Astrocyte of the spinal cord (primary cell): ENCODE data around the gene TENM3.
A peak's percentile ranks its signal among the peaks of the same experiment; 100 is the strongest.

Experiments
- DNase-seq: peaks from one replicate; pipeline ENCODE4 v3.0.0; 2011; ENCODE audit warnings: low read depth, low spot score
- H3K4me3 ChIP-seq: 2 replicates; pipeline ENCODE4 v1.5.1; 2011; ENCODE audit warnings: low read depth, mild to moderate bottlenecking, low read length, moderate library complexity
- in situ Hi-C: cut with HindIII; loops from 2 replicates; pipeline ENCODE4 v1.10.0; 2017; ENCODE audit warnings: low sequenced_read_pairs
- TF ChIP-seq, protein P1 (sequence below): IDR thresholded peaks from 2 replicates; pipeline ENCODE4 v1.5.1; 2012; ENCODE audit warnings: low read depth, mild to moderate bottlenecking, low read length, inconsistent platforms

TENM3 gene

DNA sequence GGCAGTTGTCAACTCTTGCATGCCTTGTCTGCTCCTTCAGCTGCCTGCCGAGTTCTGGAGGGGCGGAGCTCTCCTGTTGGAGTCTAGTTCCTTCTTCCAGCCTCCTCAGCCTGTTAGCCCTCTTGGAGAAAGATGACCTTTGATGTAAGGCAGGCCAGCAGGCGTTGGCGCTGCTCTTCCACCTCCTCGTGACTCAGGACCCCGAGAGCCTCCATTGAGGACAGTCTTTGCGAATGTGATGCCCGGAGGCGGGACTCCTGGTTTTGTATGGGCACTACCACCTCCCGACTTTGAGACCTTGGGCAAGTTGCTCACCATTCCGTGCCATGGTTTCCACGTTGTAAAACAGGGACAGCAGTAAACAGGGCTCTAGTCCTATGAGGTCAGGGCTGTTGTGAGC lies 108.3 kb downstream of the TENM3 start:
- in situ Hi-C loops, result no loop called here
- H3K4me3 ChIP-seq, result no peak overlapping the region
- DNase-seq, result no peak
- TF ChIP-seq, protein P1, sequence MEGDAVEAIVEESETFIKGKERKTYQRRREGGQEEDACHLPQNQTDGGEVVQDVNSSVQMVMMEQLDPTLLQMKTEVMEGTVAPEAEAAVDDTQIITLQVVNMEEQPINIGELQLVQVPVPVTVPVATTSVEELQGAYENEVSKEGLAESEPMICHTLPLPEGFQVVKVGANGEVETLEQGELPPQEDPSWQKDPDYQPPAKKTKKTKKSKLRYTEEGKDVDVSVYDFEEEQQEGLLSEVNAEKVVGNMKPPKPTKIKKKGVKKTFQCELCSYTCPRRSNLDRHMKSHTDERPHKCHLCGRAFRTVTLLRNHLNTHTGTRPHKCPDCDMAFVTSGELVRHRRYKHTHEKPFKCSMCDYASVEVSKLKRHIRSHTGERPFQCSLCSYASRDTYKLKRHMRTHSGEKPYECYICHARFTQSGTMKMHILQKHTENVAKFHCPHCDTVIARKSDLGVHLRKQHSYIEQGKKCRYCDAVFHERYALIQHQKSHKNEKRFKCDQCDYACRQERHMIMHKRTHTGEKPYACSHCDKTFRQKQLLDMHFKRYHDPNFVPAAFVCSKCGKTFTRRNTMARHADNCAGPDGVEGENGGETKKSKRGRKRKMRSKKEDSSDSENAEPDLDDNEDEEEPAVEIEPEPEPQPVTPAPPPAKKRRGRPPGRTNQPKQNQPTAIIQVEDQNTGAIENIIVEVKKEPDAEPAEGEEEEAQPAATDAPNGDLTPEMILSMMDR, result no peak

DNA sequence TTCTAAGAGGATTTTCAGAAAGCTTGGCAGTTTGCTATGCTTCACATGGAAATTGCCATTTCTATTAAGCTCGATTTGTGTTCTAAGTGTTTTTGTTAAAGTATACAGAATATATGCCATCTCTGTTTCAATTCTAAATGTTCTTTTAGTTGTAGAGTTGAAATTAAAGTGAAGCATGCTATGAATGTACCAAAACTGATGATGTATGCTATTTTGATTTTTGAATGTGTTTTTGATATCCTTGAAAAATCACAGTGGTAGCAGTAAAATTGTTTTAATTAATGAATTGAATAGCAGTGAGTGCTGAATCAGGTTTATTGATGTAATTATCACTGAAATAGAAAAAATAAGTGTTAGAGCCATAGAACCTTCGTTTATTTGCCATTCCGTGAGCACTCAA lies 110.9 kb downstream of the TENM3 start:
- no peak for DNase-seq
- H3K4me3 ChIP-seq, result no peak overlapping the region
- TF ChIP-seq, protein P1, result no peak
- in situ Hi-C loops, result no loop called here

DNA sequence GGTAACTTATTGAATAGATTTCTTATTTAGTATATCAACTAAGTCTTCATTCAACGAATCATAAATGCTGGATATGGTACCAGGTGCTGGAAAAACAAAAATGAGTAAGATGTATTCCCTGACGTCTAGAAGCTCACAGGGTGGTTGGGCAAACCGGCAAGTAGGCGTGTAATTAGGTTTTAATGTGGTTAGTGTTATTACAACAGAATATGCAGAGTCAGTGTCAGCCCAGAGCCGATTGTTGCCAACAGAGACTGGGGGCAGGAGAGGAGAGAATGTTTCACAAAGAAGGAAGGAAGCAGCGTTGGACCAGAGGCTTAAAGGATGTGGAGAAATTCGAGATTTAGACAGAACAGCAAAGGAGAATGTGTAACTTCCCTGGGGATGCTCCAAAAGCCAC lies 111.7 kb downstream of the TENM3 start:
- in situ Hi-C loops, result no loop called here
- no peak overlapping the region for H3K4me3 ChIP-seq
- peak; percentile 63 for DNase-seq
- TF ChIP-seq, protein P1, result no peak

DNA sequence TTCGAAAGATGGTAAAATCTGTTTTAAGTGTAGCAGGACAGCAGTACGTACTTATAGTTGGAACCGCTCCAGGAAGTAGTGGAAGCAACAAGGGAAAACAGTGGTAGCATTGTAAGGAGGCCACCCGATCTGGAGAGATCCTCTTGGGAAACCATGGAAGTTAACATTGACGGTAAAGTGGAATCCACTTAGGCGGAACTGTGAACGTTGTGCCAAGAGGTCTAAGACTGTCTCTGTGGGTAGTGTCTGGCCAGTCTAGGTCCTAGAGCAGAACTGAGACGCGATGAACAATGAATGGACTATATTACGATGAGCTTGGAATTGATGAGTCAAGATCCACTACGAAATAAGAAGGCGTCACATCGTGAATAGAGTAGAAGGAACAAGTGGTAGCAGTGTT lies 124.0 kb downstream of the TENM3 start:
- no peak for DNase-seq
- TF ChIP-seq, protein P1, result no peak
- in situ Hi-C loops, result no loop called here
- no peak overlapping the region for H3K4me3 ChIP-seq

DNA sequence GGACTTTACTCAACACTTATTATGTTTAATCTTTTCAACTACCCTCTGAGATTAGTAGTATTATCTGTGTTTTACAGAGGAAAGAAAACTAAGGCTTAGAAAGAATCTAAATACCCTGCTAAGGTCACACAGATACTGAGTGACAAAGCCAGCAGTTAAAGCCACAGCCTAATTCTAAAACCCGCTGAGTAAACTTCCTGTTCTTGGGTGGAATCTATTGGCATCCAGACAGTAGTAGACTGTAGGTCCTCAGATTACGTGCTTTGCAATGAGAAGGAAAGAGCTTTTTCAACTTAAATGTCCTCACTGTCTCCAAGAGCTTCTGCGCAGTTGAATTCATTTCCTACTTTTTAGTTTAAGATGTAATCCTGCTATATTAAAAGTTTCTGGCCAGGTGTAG lies 126.0 kb downstream of the TENM3 start:
- in situ Hi-C loops, result no loop called here
- H3K4me3 ChIP-seq, result no peak overlapping the region
- TF ChIP-seq, protein P1, result no peak
- peak; percentile 54 for DNase-seq

DNA sequence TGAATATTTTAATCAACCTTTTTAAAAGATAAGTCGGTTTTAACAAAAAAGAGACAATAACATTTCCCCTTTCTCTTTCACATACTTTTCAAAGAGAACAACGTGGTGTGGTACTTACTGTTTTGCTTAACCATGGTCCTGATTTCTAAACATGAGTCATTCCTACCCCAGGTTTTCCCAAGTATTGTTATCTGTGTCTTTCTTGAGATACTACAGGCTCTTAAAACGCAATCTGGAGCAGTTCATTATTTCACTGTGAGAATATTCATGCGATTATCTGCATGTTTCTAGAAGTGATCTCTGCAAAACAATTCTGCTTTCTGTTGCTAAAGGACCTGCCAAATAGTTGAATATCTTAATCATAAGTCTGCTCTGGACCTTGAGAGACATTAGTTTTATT lies 127.3 kb downstream of the TENM3 start:
- TF ChIP-seq, protein P1, result no peak
- peak; percentile 15 for DNase-seq
- in situ Hi-C loops, result no loop called here
- no peak overlapping the region for H3K4me3 ChIP-seq

DNA sequence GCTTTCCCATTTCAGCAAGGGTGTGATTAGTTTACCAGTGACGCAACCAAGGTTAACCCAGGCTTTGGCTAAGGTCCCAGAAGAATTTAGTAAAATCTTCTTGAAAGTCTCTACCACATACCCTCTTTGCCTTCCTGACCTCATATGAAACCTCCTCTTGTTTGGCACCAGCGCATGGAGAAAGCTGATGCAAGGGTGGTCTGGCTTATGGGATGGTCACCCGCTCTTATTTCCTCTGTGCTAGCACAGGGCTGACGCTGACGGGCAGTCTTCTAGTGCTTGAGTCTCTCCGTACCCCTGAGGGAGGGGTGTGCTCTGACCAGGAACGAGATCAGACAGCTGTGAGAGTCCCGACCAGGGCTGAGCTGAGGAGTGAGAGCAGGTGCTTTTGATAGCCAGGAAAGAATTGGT lies 137.6 kb downstream of the TENM3 start:
- H3K4me3 ChIP-seq, result no peak overlapping the region
- in situ Hi-C loops, result no loop called here
- TF ChIP-seq, protein P1, result no peak
- DNase-seq, result no peak
